ENCODE results near the gene NAPB. TPM values are rescaled to one million over a fixed set of nuclear protein-coding genes. Genes with fewer than 3 reads are reported as not detected.

NAPB gene
- polyA plus RNA-seq, 2 of the 4 experiments (the other 2 are of a cell fraction), result 6.2 to 12.7 TPM

DNA sequence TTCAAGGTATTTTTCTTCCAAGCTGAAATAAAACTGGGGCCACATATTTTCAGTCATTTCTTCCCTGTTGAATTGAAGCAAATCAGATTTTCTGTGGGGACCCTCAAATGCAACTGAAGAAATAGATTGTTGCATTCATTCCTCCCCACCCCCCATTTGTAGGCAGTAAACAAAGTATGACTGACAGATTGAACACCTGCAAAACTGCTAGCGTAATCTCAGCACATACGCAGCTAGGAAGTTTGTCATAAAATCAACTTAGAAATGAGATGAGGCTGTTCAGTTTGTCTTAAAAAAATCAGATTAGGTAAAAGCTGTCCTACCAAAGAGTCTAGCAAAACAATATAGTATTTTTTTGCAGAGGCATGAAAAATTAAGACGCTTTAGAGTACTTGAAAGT lies 50.4 kb downstream of the NAPB start (continued):
- TF ChIP-seq RNF2 (IDR thresholded peaks at IDR 0.05; ENCODE audit: borderline replicate concordance, low read depth) (no peak), MAFK (IDR thresholded peaks at IDR 0.05; ENCODE audit: partially characterized antibody) (no peak)

DNA sequence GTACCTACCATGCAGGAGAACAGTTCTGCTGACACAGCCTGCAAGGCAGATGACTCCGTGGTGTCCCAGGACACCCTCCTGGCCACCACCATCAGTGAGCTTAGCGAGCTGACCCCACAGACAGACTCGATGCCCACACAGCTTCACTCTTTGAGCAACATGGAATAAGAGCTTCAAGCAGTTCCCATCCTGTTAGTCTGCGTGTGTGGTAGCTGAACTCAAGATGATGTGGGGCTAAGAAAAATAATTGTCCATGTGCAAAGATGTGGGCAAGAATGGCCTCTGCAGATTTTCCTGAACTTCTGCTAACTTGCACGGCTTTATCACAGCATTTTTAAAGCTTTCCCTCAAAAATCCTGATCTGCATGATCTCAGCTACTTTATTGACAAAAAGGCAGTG lies 51.0 kb downstream of the NAPB start:
- FAIRE-seq (no peak), ATAC-seq (no peak)
- 95% methylated on average over 5 of the region's 5 CpGs for WGBS (ENCODE audit: missing lambda C conversion rate)

DNA sequence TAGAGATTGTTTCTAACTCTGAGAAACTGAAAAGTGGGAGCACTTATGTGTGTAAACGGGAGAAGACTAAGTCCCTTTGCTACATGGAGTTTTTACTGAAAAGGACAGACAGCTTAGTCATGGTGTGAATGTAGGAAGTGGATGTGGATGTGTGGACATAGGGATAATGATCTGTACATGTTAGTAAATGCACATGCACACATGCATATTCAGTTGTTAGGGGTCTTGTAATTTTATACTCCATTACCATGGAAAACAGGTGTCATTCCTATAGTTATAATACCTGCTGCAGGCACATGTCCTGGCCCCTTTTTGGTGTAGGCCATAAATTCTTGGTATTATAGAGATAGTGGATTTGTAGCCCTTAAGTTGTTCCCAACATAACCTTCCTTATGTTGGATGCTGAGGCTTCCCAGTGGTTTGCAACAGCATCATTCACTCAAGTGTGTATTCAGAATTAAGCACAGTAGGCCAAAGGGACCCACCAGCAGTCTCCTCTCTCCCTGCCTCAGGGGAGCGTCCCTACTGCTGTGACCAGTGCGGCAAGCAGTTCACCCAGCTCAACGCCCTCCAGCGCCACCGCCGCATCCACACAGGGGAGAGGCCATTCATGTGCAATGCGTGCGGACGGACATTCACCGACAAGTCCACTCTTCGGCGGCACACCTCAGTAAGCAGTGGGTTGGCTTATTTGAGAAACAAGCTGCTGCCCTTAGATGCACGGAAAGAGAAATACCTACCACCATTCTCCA lies 52.0 kb downstream of the NAPB start:
- WGBS (ENCODE audit: missing lambda C conversion rate), result 96% methylated on average over 14 of the region's 14 CpGs
- peaks cover 29% of the 10 kb centered on the region; the same call in 2 of the 3 replicates for H3K4me1 ChIP-seq
- peaks cover 2% of the 10 kb centered on the region; the same call in 1 of the 3 replicates for H3K9me3 ChIP-seq
- ChIA-PET CTCF (interaction anchor here (0.6 to 0.9 kb wide), 2 partner anchors 67 to 318 kb away, joined by 3 read pairs; no protein-coding TSS in a partner anchor), POLR2A (interaction anchor here (1.3 to 1.5 kb wide), 3 partner anchors 12 to 19 kb away, joined by 4 to 6 read pairs (median 4); partner anchors contain the start of gene NXT1)
- DNase-seq (ENCODE audit: low read depth in 1 of 2, low spot score in 1 of 2) (no peak), ATAC-seq (no peak), FAIRE-seq (no peak)
- no peak overlapping the region for H3K27ac ChIP-seq
- H3K4me2 ChIP-seq, result no peak overlapping the region
- TF ChIP-seq MAFK (IDR thresholded peaks at IDR 0.05; ENCODE audit: partially characterized antibody) (no peak), ZFP36 (IDR thresholded peaks at IDR 0.05; ENCODE audit: borderline replicate concordance, partially characterized antibody) (no peak), PHF8 (IDR thresholded peaks at IDR 0.05; ENCODE audit: borderline replicate concordance, low read depth) (no peak), KDM1A (IDR thresholded peaks at IDR 0.05; ENCODE audit: low read depth) (no peak), NPAS2 (CRISPR knock-in tag; IDR thresholded peaks at IDR 0.05; ENCODE audit: borderline replicate concordance) (no peak)
- TF ChIP-seq, protein P1, sequence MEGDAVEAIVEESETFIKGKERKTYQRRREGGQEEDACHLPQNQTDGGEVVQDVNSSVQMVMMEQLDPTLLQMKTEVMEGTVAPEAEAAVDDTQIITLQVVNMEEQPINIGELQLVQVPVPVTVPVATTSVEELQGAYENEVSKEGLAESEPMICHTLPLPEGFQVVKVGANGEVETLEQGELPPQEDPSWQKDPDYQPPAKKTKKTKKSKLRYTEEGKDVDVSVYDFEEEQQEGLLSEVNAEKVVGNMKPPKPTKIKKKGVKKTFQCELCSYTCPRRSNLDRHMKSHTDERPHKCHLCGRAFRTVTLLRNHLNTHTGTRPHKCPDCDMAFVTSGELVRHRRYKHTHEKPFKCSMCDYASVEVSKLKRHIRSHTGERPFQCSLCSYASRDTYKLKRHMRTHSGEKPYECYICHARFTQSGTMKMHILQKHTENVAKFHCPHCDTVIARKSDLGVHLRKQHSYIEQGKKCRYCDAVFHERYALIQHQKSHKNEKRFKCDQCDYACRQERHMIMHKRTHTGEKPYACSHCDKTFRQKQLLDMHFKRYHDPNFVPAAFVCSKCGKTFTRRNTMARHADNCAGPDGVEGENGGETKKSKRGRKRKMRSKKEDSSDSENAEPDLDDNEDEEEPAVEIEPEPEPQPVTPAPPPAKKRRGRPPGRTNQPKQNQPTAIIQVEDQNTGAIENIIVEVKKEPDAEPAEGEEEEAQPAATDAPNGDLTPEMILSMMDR (IDR thresholded peaks at IDR 0.05), result no peak
- no peak overlapping the region for H3K4me3 ChIP-seq

More for the DNA sequence above, 51.0 kb downstream of the NAPB start:
- peaks cover 9% of the 10 kb centered on the region for H3K9me3 ChIP-seq
- H3K27ac ChIP-seq, result no peak overlapping the region
- ChIA-PET POLR2A (interaction anchor here (1.5 kb wide), 2 partner anchors 13 to 20 kb away, joined by 4 to 6 read pairs; no protein-coding TSS in a partner anchor), CTCF (interaction anchor here (0.6 to 0.8 kb wide), 3 partner anchors 12 to 71 kb away, joined by 3 to 4 read pairs (median 4); no protein-coding TSS in a partner anchor)
- no peak overlapping the region for H3K4me2 ChIP-seq
- H3K4me3 ChIP-seq, result no peak overlapping the region
- TF ChIP-seq SMC3 (IDR thresholded peaks at IDR 0.05) (no peak), FOSL2 (IDR thresholded peaks at IDR 0.05) (no peak), FOSL2 (CRISPR knock-in tag; IDR thresholded peaks at IDR 0.05) (no peak), CBX8 (IDR thresholded peaks at IDR 0.05) (no peak), NPAS2 (CRISPR knock-in tag; IDR thresholded peaks at IDR 0.05; ENCODE audit: borderline replicate concordance) (no peak), POLR2A (IDR thresholded peaks at IDR 0.05; ENCODE audit: low read length) (no peak), RNF2 (IDR thresholded peaks at IDR 0.05; ENCODE audit: borderline replicate concordance, low read depth) (no peak), ZC3H11A (IDR thresholded peaks at IDR 0.05) (no peak)
- TF ChIP-seq, protein P2, sequence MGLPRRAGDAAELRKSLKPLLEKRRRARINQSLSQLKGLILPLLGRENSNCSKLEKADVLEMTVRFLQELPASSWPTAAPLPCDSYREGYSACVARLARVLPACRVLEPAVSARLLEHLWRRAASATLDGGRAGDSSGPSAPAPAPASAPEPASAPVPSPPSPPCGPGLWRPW (IDR thresholded peaks at IDR 0.05), result no peak
- DNase-seq (ENCODE audit: low read depth in 1 of 2, low spot score in 1 of 2), result no peak
- H3K4me1 ChIP-seq, result peaks cover 29% of the 10 kb centered on the region; the same call in 2 of the 3 replicates

DNA sequence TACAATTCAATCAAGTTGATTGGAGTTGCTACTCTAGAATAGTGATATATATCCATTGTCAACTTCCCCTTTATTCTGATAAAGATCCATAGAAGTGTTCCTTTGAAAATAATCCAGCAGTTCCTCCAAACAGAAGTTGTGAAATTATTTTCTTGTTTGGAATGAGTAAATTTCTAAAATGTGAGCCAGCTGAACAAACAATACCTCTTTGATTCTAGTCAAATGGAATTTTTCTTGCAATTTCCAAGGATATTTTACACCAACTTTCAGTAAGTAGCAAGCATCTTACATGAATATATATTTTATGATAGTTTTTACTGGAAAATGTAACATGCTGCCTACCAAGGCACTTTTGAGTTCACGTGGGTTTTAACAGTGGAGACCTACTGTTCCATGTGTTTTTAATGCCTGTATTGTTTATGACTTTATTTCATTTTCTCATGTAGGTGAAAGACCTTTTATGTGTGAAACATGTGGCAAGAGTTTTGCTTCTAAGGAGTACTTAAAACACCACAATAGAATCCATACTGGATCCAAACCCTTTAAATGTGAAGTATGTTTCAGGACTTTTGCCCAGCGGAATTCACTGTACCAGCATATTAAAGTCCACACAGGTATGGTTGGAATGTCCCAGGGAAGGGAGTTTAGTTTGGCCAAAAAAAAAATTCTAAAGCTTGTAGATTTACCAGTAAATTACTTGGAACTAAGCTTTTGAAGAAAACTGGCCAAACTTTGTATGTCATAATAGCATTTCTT lies 52.8 kb downstream of the NAPB start:
- Histone ChIP-seq H3K4me3 (no peak overlapping the region), H3K9me3 (no peaks in the 10 kb centered on the region), H3K4me1 (peaks cover 32% of the 10 kb centered on the region), H3K4me2 (peak overlapping the region; percentile 3; the same call in 1 of the 3 replicates), H3K27ac (no peak overlapping the region)
- 92% methylated on average over 2 of the region's 2 CpGs for WGBS (ENCODE audit: missing lambda C conversion rate)
- ChIA-PET POLR2A (interaction anchor here (1.3 kb wide), 1 partner anchor 18 kb away, joined by 4 read pairs; the partner anchor contains the start of gene NXT1), CTCF (interaction anchor here (0.9 to 1.2 kb wide), 3 partner anchors 10 to 68 kb away, joined by 3 to 4 read pairs (median 3); no protein-coding TSS in a partner anchor)
- no peak for ATAC-seq
- DNase-seq (ENCODE audit: low read depth in 1 of 2, low spot score in 1 of 2), result no peak
- TF ChIP-seq FOXS1 (CRISPR knock-in tag; IDR thresholded peaks at IDR 0.05) (no peak), HEYL (CRISPR knock-in tag; IDR thresholded peaks at IDR 0.05) (no peak), EHF (CRISPR knock-in tag; IDR thresholded peaks at IDR 0.05) (no peak), RCOR1 (IDR thresholded peaks at IDR 0.05; ENCODE audit: low read depth, low read length) (no peak), TFCP2L1 (CRISPR knock-in tag; IDR thresholded peaks at IDR 0.05) (no peak), CHD4 (IDR thresholded peaks at IDR 0.05; ENCODE audit: borderline replicate concordance) (no peak), KDM5A (IDR thresholded peaks at IDR 0.05) (no peak), POLR2A (IDR thresholded peaks at IDR 0.05; ENCODE audit: low read length) (no peak), FOSL2 (IDR thresholded peaks at IDR 0.05) (no peak), FOSL2 (CRISPR knock-in tag; IDR thresholded peaks at IDR 0.05) (no peak), ZNF302 (CRISPR knock-in tag; IDR thresholded peaks at IDR 0.05) (no peak), MAFK (IDR thresholded peaks at IDR 0.05; ENCODE audit: partially characterized antibody) (no peak), MYC (IDR thresholded peaks at IDR 0.05; ENCODE audit: borderline replicate concordance, low read length) (no peak), ESRRA (IDR thresholded peaks at IDR 0.05; ENCODE audit: borderline replicate concordance, low read length) (no peak), FOSB (CRISPR knock-in tag; IDR thresholded peaks at IDR 0.05) (no peak), PHF8 (IDR thresholded peaks at IDR 0.05; ENCODE audit: borderline replicate concordance, low read depth) (no peak)
- TF ChIP-seq, protein P2 (IDR thresholded peaks at IDR 0.05), result no peak
- FAIRE-seq, result no peak

Data from A549 (cell line).